Body of pancreas (tissue), 4 donors: ENCODE data around the gene PLXNA1. TPM values are rescaled to one million over a fixed set of nuclear protein-coding genes. Genes with fewer than 3 reads are reported as not detected.
A peak's percentile ranks its signal among the peaks of the same experiment; 100 is the strongest.

Experiments used
- ATAC-seq: fragments of 150-250 bp; one replicate; pipeline ENCODE4 v1.9.1; 2016
- DNase-seq, 4 donors: peaks; one replicate each; pipeline ENCODE4 v3.0.0-alpha.2; 2019
- H3K27ac ChIP-seq, 4 donors: fragments of 200-600 bp; sonication (generic); 1 replicate in 3 of 4; 2 replicates in 1 of 4; pipeline versions ENCODE4 v1.5.1 to v1.6.1; 2016 to 2019; ENCODE audit warnings: mild to moderate bottlenecking in 1 of 4, mixed read lengths in 1 of 4, moderate library complexity in 1 of 4
- H3K27me3 ChIP-seq, 2 donors: fragments of 200-600 bp; sonication (generic); one replicate each; pipeline ENCODE4 v1.6.0; 2016; ENCODE audit warnings: mild to moderate bottlenecking in 1 of 2
- H3K36me3 ChIP-seq, 2 donors: fragments of 200-600 bp; sonication (generic); replicated peaks in 1 of 2; 2 replicates each; pipeline ENCODE4 v1.5.1; 2016; ENCODE audit warnings: low read depth in 2 of 2; ENCODE audit not compliant: insufficient read depth in 1 of 2
- H3K4me1 ChIP-seq: fragments of 200-600 bp; sonication (generic); one replicate; pipeline ENCODE4 v1.6.0; 2016
- H3K4me3 ChIP-seq, 2 donors: fragments of 200-600 bp; sonication (generic); 1 replicate in 1 of 2; 2 replicates in 1 of 2; pipeline ENCODE4 v1.5.1; 2016 to 2019
- H3K9me3 ChIP-seq, 3 donors: fragments of 200-600 bp; sonication (generic); 1 replicate in 2 of 3; 2 replicates in 1 of 3; pipeline ENCODE4 v1.5.1; 2016
- CTCF ChIP-seq, 7 experiments: fragments of 450-650 bp in 4 of 7; fragments of 200-600 bp in 3 of 7; sonication (generic) in 3 of 7; IDR thresholded peaks; one replicate each; pipeline ENCODE4 v1.5.1; 2016 to 2019; ENCODE audit warnings: antibody characterized with exemption in 7 of 7
- POLR2A ChIP-seq, 3 donors: fragments of 450-650 bp; IDR thresholded peaks; one replicate each; pipeline ENCODE4 v1.6.1; 2016; ENCODE audit warnings: antibody characterized with exemption in 3 of 3, mild to moderate bottlenecking in 2 of 3
- WGBS, 2 donors: methylation state at CpG; one replicate each; pipeline ENCODE4 v1.1.5; 2017; 5-methylcytosine and 5-hydroxymethylcytosine counted together
- intact Hi-C: fragments of 100-400 bp; cut with DNase I; formaldehyde crosslinking; loops from one replicate; pipeline ENCODE4 v1.15.1; 2023
- total RNA-seq, 2 donors: library from RNA; depleted of rRNA; stranded (reverse); fragments of >200 nt; gene quantifications; one replicate each; pipeline ENCODE4 v1.1.0, GENCODE V29; 2016

PLXNA1 gene
- total RNA-seq, 2 donors from 2014 or later, result 13.2 to 25.1 TPM

GRCh38 chr3:126945891-126946290, 37.0 kb upstream of the PLXNA1 start:
- H3K4me1 ChIP-seq, result no peaks in the 10 kb centered on the region
- no peak overlapping the region for H3K4me3 ChIP-seq
- H3K9me3 ChIP-seq, result no peaks in the 10 kb centered on the region
- WGBS, 2 donors, result 87 to 90% methylated on average over 8 of the region's 9 CpGs
- H3K27ac ChIP-seq, result no peak overlapping the region
- no peak for TF ChIP-seq POLR2A (IDR thresholded peaks at IDR 0.05)
- no peak for TF ChIP-seq CTCF (IDR thresholded peaks at IDR 0.05)
- DNase-seq (no peak), ATAC-seq (no peak)
- H3K36me3 ChIP-seq, result no peaks in the 10 kb centered on the region
- intact Hi-C loops, result no loop called here
- H3K27me3 ChIP-seq, result no peaks in the 10 kb centered on the region

- TF ChIP-seq CTCF (IDR thresholded peaks at IDR 0.05), result no peak
- no peak for TF ChIP-seq POLR2A (IDR thresholded peaks at IDR 0.05)
- Histone ChIP-seq H3K27ac (no peak overlapping the region), H3K4me1 (no peaks in the 10 kb centered on the region), H3K4me3 (no peak overlapping the region), H3K9me3 (no peaks in the 10 kb centered on the region), H3K27me3 (no peaks in the 10 kb centered on the region), H3K36me3 (no peaks in the 10 kb centered on the region)
- 80 to 88% methylated on average over 11 of the region's 11 CpGs for WGBS, 2 donors
- intact Hi-C loops, result no loop called here
- no peak for DNase-seq
- ATAC-seq, result no peak
Observed at GRCh38 chr3:126946405-126946804, 36.5 kb upstream of the PLXNA1 start.

GRCh38 chr3:126947429-126947828, 35.5 kb upstream of the PLXNA1 start:
- Histone ChIP-seq H3K9me3 (no peaks in the 10 kb centered on the region), H3K36me3 (no peaks in the 10 kb centered on the region), H3K4me1 (no peaks in the 10 kb centered on the region), H3K27me3 (no peaks in the 10 kb centered on the region), H3K27ac (no peak overlapping the region), H3K4me3 (no peak overlapping the region)
- ATAC-seq (no peak), DNase-seq (peak in 1 of 4 donors; percentile 46)
- 68 to 75% methylated on average over 8 of the region's 8 CpGs for WGBS, 2 donors
- intact Hi-C loops, result no loop called here
- TF ChIP-seq CTCF (IDR thresholded peaks at IDR 0.05) (no peak), POLR2A (IDR thresholded peaks at IDR 0.05) (no peak)

GRCh38 chr3:126948980-126949535, 33.9 kb upstream of the PLXNA1 start:
- 86 to 96% methylated on average over 12 to 14 of the region's 14 CpGs for whole genome bisulfite sequencing, 2 donors
- no peak overlapping the region for H3K4me3 ChIP-seq
- DNase-seq, result no peak
- no peaks in the 10 kb centered on the region for H3K27me3 ChIP-seq
- no peaks in the 10 kb centered on the region for H3K4me1 ChIP-seq
- intact Hi-C loops, result no loop called here
- TF ChIP-seq POLR2A (IDR thresholded peaks at IDR 0.05), result no peak
- TF ChIP-seq CTCF (IDR thresholded peaks at IDR 0.05), result no peak
- no peak overlapping the region for H3K27ac ChIP-seq
- H3K9me3 ChIP-seq, result no peaks in the 10 kb centered on the region
- H3K36me3 ChIP-seq, result no peaks in the 10 kb centered on the region
- ATAC-seq, result no peak

- DNase-seq (no peak), ATAC-seq (no peak)
- Histone ChIP-seq H3K9me3 (no peaks in the 10 kb centered on the region), H3K27ac (no peak overlapping the region), H3K4me3 (no peak overlapping the region), H3K36me3 (no peaks in the 10 kb centered on the region), H3K27me3 (no peaks in the 10 kb centered on the region), H3K4me1 (no peaks in the 10 kb centered on the region)
- intact Hi-C loops, result no loop called here
- no peak for TF ChIP-seq POLR2A (IDR thresholded peaks at IDR 0.05)
- TF ChIP-seq CTCF (IDR thresholded peaks at IDR 0.05), result no peak
- 87 to 96% methylated on average over 5 of the region's 5 CpGs for WGBS, 2 donors
Observed at GRCh38 chr3:126951561-126951960, 31.4 kb upstream of the PLXNA1 start.
